Measurements from ENCODE around the gene LPP. TPM values are rescaled to one million over a fixed set of nuclear protein-coding genes. Genes with fewer than 3 reads are reported as not detected.

Gene LPP
- total RNA-seq, 1 experiment from 2014 or later = 54.0 TPM

GRCh38 chr3:188844096-188844495 is 690.1 kb downstream of the LPP start:
- H3K4me2 ChIP-seq (ENCODE audit: low read length) = no peak overlapping the region
- POLR2A ChIA-PET = no interaction called here
- TF ChIP-seq POLR2AphosphoS5 (IDR thresholded peaks at IDR 0.05; ENCODE audit: low read depth, low read length) (no peak), MAX (IDR thresholded peaks at IDR 0.05) (no peak), EGR1 (IDR thresholded peaks at IDR 0.05; ENCODE audit: low read depth) (no peak), TCF7L2 (IDR thresholded peaks at IDR 0.05; ENCODE audit: borderline replicate concordance, extremely low read depth, insufficient read depth, insufficient read length) (no peak), CBX3 (IDR thresholded peaks at IDR 0.05; ENCODE audit: low read depth) (no peak), SP1 (IDR thresholded peaks at IDR 0.05; ENCODE audit: low read depth) (no peak), ZBTB33 (IDR thresholded peaks at IDR 0.05; ENCODE audit: extremely low read depth, insufficient replicate concordance, low read length) (no peak), RAD21 (IDR thresholded peaks at IDR 0.05; ENCODE audit: low read depth) (no peak), ATF3 (IDR thresholded peaks at IDR 0.05) (no peak), REST (IDR thresholded peaks at IDR 0.05; ENCODE audit: low read depth) (no peak), EZH2 (IDR thresholded peaks at IDR 0.05) (no peak), SRF (IDR thresholded peaks at IDR 0.05; ENCODE audit: low read depth) (no peak)
- BruUV-seq (replicated peaks) = no TSS peak
- CTCF ChIA-PET = no interaction called here
- no peaks in the 10 kb centered on the region for H3K4me1 ChIP-seq (ENCODE audit: control insufficient read depth in 1 of 2, insufficient read depth in 2 of 2, low read length in 2 of 2)
- intact Hi-C loops (cut with micrococcal nuclease) = no loop called here
- no peaks in the 10 kb centered on the region for H3K9me3 ChIP-seq (ENCODE audit: control insufficient read depth in 1 of 2, insufficient read depth in 1 of 2, low read depth in 1 of 2, low read length in 2 of 2)
- no peak overlapping the region for H3K9ac ChIP-seq (ENCODE audit: low read length)
- H3K27me3 ChIP-seq (ENCODE audit: insufficient read depth, low read length) = no peaks in the 10 kb centered on the region
- no peaks in the 10 kb centered on the region for H3K79me2 ChIP-seq (ENCODE audit: insufficient read depth, low read length)
- no peak overlapping the region for H3K4me3 ChIP-seq (replicated peaks in 1 of 2; ENCODE audit: low read depth in 1 of 2, low read length in 2 of 2)
- H2AFZ ChIP-seq (ENCODE audit: low read depth, low read length, poor library complexity, severe bottlenecking) = no peak overlapping the region
- no peak overlapping the region for H3K27ac ChIP-seq (ENCODE audit: low read depth, low read length)
- H4K20me1 ChIP-seq (ENCODE audit: insufficient read depth) = no peaks in the 10 kb centered on the region
- H3K9me2 ChIP-seq (ENCODE audit: insufficient read depth) = no peaks in the 10 kb centered on the region
- no peaks in the 10 kb centered on the region for H3K36me3 ChIP-seq (ENCODE audit: control insufficient read depth in 1 of 2, insufficient read depth in 2 of 2, low read length in 2 of 2)
- RAD21 ChIA-PET (ENCODE audit: low non-redundant PET in 1 of 2, low total read pairs in 2 of 2, uncharacterized antibody in 2 of 2, unreplicated experiment in 2 of 2) = no interaction called here
- no peak for DNase-seq (ENCODE audit: low read depth, low spot score)
- no peak for ATAC-seq
